Stimulated activated naive CD4-positive, alpha-beta T cell treated with Interleukin-2 at 50 U/mL for 16 hours (primary cell): ENCODE results near the gene CCDC110.

ENCODE experiments used
- DNase-seq: peaks from one replicate; lab custom pipeline; 2025; lab: John Stamatoyannopoulos, UW

CCDC110 gene

DNA sequence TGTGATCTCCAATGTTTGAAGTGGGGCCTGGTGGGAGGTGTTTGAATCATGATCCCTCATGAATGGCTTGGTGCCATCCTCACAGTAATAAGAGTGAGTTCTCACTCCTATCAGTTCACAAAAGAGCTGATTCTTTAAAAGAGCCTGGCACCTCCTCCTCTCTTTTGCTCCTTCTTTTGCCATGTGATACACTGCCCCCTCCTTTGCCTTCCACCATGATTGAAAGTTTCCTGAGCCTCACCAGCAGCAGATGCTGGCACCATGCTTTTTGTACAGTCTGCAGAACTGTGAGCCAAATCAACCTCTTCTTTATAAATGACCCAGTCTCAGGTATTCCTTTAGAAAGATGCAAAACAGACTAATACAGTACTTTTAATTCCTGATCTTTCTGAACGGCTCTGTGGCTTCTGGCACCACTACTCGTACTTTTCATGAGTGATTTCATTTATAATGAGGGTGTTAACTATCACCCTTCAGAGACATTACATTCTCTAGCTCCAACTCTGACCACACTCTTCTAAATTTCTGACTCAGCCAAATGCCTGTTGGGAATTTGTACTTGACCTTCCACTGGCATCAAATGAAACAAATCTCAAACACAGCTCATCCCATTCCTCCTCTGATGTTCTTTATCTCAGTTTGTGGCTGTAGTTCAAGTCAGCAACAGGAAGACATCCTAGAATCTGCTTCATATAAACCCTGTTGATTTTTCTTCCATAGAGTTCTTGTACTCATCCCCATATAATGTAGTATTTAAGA, 50.0 kb downstream of the CCDC110 start:
- no peak for DNase-seq

DNA sequence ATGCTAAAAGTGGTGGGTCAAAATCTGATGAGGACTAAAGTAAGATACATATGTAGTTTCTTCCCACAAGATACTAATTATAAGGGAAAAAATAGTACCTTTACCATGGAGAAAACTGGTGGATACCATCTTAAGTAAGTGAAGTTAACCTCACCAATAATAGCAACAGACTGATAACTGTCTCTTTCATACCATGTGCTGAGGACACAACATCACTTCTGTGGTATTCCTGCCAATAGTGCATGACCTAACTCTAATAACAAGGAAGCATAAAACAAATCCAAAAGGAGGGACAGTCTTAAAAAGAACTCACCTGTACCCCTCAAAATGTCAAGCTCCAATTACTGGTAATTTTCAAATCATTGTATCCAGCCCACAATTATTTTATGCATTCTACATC, 54.6 kb downstream of the CCDC110 start:
- DNase-seq: no peak

DNA sequence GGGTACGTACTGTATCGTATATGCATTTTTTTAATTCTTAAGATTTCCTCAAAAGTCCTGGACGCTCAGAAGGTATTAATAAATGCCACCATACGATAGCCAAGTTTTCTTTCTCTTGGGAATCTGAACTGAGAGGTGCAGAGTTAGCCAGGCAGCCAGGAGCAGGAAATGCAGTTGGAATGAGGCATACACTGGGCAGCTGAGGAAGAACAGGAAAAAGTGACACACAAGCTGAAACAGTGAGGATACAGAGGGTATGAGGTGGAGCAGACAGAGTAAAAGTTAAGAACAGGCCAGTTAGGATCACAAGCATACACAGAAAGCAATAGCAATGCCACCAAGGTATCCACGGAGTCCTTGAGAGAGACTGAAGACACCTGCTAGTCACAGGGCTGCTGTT, 59.1 kb downstream of the CCDC110 start:
- no peak for DNase-seq

DNA sequence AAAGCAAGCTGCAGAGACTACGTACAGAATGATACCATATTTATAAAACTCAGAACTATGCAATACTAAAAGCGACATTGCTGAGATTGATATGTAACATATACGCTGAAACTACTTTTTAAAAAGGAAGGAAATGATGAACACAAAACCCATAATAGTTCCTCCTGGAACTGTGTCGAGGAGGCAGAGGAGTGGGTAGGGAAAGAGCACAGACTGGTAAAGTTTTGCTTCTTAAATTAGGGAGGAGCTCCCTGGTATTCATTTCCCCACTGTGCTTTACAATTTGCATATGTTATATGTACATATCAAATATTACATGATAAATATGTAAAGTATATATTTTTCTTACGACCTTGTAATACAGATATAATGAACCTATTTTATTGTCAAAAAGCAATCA, 59.7 kb downstream of the CCDC110 start:
- no peak for DNase-seq

DNA sequence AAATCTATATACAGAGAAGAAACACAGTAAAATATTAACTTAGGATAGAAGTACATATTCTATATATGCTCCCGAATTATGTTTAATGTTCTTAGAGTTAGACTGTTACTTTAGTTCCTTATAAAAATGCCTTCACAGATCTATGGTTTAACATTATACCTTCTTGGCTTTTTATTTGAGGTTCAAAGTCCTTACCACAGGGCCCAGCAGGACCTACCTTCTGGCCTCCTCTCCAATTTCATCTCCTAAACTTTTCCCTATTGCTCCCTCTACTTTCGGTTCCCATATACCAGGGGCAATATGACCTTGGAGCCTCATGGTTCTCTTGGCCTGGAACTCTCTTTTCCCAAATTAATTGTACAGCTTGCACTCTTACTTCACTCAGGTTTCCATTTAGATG, 63.1 kb downstream of the CCDC110 start:
- no peak for DNase-seq

DNA sequence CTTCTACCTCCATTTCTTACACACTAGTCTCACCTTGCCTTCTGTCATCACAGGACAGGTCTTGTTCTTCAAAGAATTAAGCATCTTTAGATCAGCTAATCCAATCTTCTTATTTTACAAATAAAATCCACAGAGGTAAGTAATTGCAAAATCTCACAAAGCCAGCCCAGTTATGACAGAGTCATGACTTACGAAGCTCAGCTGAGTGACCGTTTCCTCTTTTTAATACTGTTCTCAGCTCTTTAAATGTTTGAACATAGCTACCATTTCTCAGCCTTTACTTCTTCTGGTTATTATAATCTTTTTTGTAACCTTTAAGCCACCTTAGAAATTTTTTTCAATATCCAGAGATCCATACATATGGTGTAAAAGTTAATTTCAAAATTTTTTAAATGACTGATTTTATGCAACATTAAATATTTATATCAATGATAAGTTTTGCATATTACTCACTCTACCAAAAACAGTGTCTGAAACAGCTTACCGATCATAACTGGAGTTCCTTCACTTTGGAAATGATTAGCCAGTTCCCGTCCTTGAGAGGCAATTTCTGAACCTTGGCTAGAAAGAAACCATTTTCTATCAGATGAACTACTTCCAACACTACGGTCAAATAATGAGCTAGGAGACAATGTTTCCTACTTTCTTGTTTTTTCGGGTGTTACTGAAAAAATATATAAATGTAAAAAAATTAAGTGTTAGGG, 66.1 kb downstream of the CCDC110 start:
- DNase-seq: no peak

DNA sequence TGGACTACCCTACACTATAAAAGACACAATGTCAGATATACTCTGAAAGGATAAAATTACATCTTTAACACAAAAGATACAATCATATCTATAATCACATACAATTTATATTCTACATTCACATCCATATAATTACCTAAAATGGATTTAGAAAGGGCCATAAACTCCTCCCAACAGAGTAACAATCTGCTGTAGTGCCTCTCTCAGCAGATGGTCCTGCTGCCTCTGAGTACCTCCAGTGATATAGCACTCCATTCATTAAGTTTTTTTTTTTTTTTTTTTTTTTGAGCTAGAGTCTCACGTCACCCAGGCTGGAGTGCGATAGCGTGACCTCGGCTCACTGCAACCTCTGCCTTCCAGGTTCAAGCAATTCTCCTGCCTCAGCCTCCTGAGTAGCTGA, 67.5 kb downstream of the CCDC110 start:
- DNase-seq: no peak

DNA sequence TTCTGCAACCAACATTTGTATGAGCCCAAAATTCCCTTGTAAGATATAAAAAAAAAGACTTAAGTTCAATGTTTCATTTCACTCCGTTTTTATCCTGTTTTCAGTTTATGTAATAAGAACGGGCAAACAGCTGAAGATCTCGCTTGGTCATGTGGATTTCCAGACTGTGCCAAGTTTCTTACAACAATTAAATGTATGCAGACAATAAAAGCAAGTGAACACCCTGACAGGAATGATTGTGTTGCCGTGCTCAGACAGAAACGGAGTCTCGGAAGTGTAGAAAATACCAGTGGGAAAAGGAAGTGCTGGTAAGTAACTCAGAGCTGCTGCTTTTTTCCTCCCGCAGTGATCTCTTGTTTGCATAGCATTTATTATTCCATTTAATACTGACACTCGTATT, 72.1 kb downstream of the CCDC110 start:
- no peak for DNase-seq

DNA sequence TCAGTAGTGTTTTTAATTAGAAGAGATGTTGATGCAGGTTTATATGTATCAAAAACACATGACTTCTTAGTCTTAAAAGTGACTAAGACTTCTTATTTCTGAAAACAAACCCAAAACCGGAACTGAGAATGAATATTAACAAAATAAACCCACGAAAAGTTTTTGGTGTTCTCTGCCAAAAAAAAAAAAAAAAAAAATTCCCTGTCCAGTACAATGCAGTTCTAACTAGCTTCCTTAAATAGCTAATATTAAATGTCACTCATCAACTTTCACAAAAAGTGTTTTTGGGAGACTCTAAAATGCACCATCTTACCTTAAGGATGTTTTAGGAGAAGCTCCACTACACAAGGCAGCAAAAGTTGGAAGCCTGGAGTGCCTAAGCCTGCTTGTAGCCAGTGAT, 72.9 kb downstream of the CCDC110 start:
- no peak for DNase-seq

DNA sequence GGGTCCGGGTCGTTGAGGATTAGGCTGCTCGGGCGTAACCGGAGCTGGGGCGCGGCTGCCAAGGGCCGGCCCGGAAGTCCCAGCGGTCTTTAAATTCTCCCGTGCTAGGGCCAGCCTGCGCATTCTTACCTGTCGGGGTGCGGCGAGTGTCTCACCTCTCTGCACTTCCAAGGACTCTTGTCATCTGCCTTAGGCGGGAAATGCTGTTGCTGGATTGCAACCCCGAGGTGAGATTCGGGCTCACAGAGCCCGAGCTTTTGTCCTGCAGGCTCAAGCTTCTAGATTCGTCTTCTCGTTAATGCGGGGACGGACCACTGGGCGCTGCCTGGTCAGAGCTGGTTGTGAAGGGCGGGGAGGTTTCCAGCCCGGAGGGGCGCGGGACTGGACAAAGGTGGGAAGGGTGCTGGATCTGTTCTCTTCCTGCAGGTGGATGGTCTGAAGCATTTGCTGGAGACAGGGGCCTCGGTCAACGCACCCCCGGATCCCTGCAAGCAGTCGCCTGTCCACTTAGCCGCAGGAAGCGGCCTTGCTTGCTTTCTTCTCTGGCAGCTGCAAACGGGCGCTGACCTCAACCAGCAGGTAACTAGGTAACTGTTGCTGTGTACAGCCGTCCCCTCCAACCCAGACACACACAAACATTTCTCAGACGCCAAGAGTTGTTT, 74.7 kb downstream of the CCDC110 start, which contains the start of gene ANKRD37:
Gene ANKRD37, plus strand, starts transcription at position 118 of the 662 bp plus-strand sequence. Its CDS starts 83 bp downstream, at position 201.
- no peak for DNase-seq

DNA sequence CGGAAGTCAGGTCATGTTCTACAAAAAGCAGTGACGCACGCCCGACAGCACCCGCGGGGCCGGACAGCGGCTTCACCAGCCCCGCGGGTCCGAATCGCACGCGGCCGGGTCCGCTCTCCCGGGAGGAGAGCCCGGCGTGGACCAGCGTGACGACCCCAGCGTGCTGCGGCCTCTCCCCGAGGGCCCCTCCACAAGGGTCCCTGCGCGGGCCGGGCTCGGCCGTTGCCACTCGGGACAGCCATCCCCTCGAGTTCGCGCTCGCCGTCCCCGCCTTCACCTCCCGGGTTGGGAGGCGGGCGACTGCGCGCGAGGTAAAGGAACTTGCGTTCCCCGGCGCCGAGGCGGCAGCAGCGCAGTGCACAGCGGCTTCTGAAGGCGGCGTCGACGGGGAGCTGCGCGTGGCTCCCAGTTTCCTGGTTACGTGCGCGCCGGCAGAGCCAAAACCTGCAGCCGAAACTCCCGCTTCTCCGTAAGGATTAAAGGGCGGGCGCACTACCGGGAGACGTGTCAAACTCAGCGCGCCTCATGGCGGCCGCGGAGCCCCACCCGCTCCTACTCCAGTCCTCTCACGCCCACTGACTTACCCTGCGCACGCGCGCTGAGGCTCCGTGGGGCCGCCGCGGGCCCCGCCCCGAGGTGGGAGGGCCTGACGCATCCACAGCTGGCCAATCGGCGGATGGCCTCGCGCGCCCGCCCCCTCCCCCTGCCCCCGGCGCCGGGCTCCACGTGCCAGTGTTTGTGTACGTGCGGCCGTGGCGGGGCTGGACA, 75.4 kb downstream of the CCDC110 start:
- peak; percentile 93 for DNase-seq

DNA sequence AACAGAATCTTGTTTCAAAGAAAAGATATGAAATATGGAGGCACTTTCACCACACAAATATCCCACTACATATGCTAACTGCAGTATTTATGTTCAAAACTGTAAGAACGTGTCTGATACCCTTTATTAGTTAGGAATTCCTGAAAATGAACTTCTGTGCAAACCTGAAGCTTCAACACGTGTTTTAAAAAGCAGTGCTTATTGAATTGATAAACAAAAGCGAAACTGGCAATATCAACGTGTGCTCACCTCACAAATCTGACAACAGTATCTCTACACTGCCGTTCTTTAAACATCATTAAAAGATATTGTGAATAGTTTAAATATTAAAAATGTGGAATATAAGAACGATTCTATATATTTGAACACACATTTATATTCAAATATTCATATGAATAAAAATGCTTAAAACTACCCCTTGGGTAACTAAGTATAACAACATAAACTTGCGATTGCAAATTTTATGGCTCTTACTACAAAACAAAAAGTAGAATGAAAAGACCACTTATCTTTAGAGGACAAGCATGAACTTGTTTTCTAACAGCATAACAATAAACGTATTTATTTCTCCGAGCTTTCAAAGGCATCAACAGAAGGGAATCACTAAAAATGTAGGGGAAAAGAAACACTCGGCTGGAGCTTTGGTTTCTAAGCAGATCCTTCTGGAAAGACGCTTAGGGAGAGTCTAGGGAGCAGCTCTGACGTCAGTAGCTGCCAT, 76.1 kb downstream of the CCDC110 start, which contains the start of gene LRP2BP:
Gene LRP2BP, minus strand, starts transcription at position 687 of the 718 bp plus-strand sequence. CDS start 17,738 bp downstream, outside the sequence.
- no peak for DNase-seq
